CD4-positive, alpha-beta T cell treated with Interleukin-15 for 4 hours (primary cell): ENCODE data around the gene EPN2.

ENCODE experiments used
- DNase-seq: peaks from one replicate; pipeline ENCODE4 v3.0.0-alpha.2; 2020; ENCODE audit warnings: low spot score

EPN2 gene

GRCh38 chr17:19331134-19331533, 94.0 kb downstream of the EPN2 start:
- DNase-seq = no peak

GRCh38 chr17:19331543-19332245, 94.5 kb downstream of the EPN2 start:
- no peak for DNase-seq

GRCh38 chr17:19332371-19333131, 95.4 kb downstream of the EPN2 start:
- no peak for DNase-seq

GRCh38 chr17:19333132-19333440, 95.9 kb downstream of the EPN2 start:
- DNase-seq = no peak

GRCh38 chr17:19333736-19334290, 96.6 kb downstream of the EPN2 start:
- DNase-seq = no peak

GRCh38 chr17:19334331-19334730, 97.2 kb downstream of the EPN2 start:
- DNase-seq = no peak

- no peak for DNase-seq
These were observed 98.9 kb downstream of the EPN2 start for GRCh38 chr17:19335951-19336631.

- DNase-seq = no peak
These were observed 100.0 kb downstream of the EPN2 start for GRCh38 chr17:19336938-19337711.

- DNase-seq = no peak
These were observed 100.5 kb downstream of the EPN2 start for GRCh38 chr17:19337712-19338023.

- DNase-seq = peak; percentile 57
These were observed 101.1 kb downstream of the EPN2 start for GRCh38 chr17:19338031-19338990.

- DNase-seq = no peak
These were observed 102.2 kb downstream of the EPN2 start for GRCh38 chr17:19339341-19339815.

GRCh38 chr17:19341211-19341631, 104.1 kb downstream of the EPN2 start:
- no peak for DNase-seq

- no peak for DNase-seq
These were observed 104.8 kb downstream of the EPN2 start for GRCh38 chr17:19341641-19342610.

- no peak for DNase-seq
These were observed 105.6 kb downstream of the EPN2 start for GRCh38 chr17:19342611-19343255.

- DNase-seq = no peak
These were observed 106.1 kb downstream of the EPN2 start for GRCh38 chr17:19343256-19343630.

GRCh38 chr17:19343671-19344151, 106.5 kb downstream of the EPN2 start:
- no peak for DNase-seq

- no peak for DNase-seq
These were observed 107.3 kb downstream of the EPN2 start for GRCh38 chr17:19344311-19345066.

- DNase-seq = no peak
These were observed 107.9 kb downstream of the EPN2 start for GRCh38 chr17:19345067-19345460.
